DMS53 treated with DMSO at 0.1 percent for 48 hours (cell line): Measurements from ENCODE around the gene NGLY1.

Experiments used
- DNase-seq: peaks from one replicate; lab custom pipeline; 2025; ENCODE audit not compliant: unreplicated experiment; lab: John Stamatoyannopoulos, UW

NGLY1 gene

GRCh38 chr3:25785826-25786225 lies 2.6 kb upstream of the NGLY1 start:
- no peak for DNase-seq

GRCh38 chr3:25784971-25785370 lies 1.7 kb upstream of the NGLY1 start:
- no peak for DNase-seq

- peak; percentile 8 for DNase-seq
Measured at GRCh38 chr3:25783661-25784512, 644 bp upstream of the NGLY1 start.

GRCh38 chr3:25782636-25782937 lies 656 bp downstream of the NGLY1 start:
- no peak for DNase-seq

- no peak for DNase-seq
Measured at GRCh38 chr3:25781758-25782594, 1.3 kb downstream of the NGLY1 start.

- no peak for DNase-seq
Measured at GRCh38 chr3:25781145-25781757, 2.0 kb downstream of the NGLY1 start.

- no peak for DNase-seq
Measured at GRCh38 chr3:25780618-25781017, 2.6 kb downstream of the NGLY1 start.

GRCh38 chr3:25775936-25776335 lies 7.3 kb downstream of the NGLY1 start:
- no peak for DNase-seq

GRCh38 chr3:25768851-25769250 lies 14.4 kb downstream of the NGLY1 start:
- no peak for DNase-seq

- no peak for DNase-seq
Measured at GRCh38 chr3:25751725-25752124, 31.5 kb downstream of the NGLY1 start.

- DNase-seq = no peak
Measured at GRCh38 chr3:25751048-25751447, 32.2 kb downstream of the NGLY1 start.

- DNase-seq = no peak
Measured at GRCh38 chr3:25749031-25749581, 34.1 kb downstream of the NGLY1 start.

- no peak for DNase-seq
Measured at GRCh38 chr3:25748189-25748588, 35.1 kb downstream of the NGLY1 start.

- no peak for DNase-seq
Measured at GRCh38 chr3:25747033-25747432, 36.2 kb downstream of the NGLY1 start.

- DNase-seq = no peak
Measured at GRCh38 chr3:25744470-25744869, 38.8 kb downstream of the NGLY1 start.

- no peak for DNase-seq
Measured at GRCh38 chr3:25728101-25728500, 55.1 kb downstream of the NGLY1 start.

- no peak for DNase-seq
Measured at GRCh38 chr3:25727316-25727715, 55.9 kb downstream of the NGLY1 start.

- DNase-seq = no peak
Measured at GRCh38 chr3:25725810-25726209, 57.4 kb downstream of the NGLY1 start.

- no peak for DNase-seq
Measured at GRCh38 chr3:25724948-25725645, 58.1 kb downstream of the NGLY1 start.

- no peak for DNase-seq
Measured at GRCh38 chr3:25723802-25724201, 59.4 kb downstream of the NGLY1 start.

GRCh38 chr3:25719321-25719720 lies 63.9 kb downstream of the NGLY1 start:
- no peak for DNase-seq
